Inflammatory macrophage treated with lipopolysaccharide for 4 hours (primary cell): ENCODE measurements around the gene KCNJ18.
"Not testable (repeated sequence)": the region's sequence is repeated elsewhere in the genome, so short reads cannot be mapped to it uniquely, and the experiment has no call there.

ENCODE experiments used
- DNase-seq: peaks from one replicate; pipeline ENCODE4 v3.0.0-alpha.2; 2020

The KCNJ18 gene

GRCh38 chr17:21691883-21692703, at the start of gene KCNJ18:
Gene KCNJ18, plus strand, starts transcription at chr17:21692523. Its CDS starts 10,264 bp downstream, at chr17:21702787.
- not testable (repeated sequence) for DNase-seq

DNA sequence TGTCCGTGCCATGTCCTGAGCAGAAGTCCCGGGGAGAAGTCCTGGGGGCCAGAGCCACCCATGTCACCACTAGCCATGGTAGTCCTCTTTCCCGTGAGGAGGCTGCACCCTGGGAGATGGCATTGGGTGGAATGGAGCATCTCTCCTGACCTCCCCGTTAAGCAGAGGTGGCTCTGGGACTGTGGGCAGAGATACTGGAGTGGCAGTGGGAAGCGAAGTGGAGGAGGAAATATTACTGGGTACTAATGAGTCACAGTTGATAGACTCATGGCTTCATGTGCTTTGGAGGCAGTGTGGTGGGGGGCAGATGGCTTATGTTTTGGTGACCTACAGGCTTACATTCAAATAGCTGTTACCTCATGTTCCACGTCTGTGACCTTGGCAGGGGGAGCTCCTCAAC, 44.2 kb upstream of the KCNJ18 start:
- DNase-seq: not testable (repeated sequence)

- not testable (repeated sequence) for DNase-seq
Measured at GRCh38 chr17:21650043-21650442, 42.3 kb upstream of the KCNJ18 start.

- not testable (repeated sequence) for DNase-seq
Measured at GRCh38 chr17:21652049-21652448, 40.3 kb upstream of the KCNJ18 start.

GRCh38 chr17:21653211-21653610, 39.1 kb upstream of the KCNJ18 start:
- not testable (repeated sequence) for DNase-seq

DNA sequence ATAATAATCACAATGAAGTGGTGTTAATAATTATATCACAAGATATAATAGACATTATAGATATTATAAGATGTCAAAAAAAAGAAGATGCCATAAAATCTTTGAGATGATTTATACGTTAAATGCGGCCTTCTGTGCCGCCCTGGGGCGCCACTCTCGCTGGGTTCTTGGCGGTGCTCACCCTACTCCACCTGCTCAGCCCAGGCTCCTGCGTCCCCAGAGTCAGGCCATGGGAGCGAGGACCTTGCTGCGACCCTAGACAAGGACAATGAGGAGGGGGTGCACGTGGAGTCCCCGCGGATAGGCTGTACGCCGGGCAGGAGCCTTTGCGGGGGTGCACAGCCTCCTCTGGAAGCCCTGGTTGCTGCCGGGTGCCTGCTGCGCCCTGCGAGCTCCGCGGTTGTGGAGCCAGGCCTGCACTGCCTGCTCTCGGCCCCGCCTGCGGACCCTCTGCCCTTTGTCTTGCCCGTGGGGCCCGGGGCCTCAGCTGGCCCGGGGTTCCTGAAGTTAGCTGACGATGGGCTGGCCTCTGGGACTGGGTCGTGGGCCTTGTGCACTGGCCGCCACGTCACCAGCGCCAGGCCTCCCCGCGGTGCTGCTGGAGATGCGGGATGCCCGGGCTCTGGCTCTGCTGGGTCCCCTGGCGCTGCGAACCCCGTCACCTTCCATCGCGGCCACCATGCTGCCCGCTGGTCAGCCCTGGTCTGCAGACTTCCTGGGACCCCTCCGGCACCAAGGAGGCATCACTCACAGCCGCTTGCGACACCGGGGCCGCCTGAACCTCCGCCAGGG, 35.6 kb upstream of the KCNJ18 start:
- not testable (repeated sequence) for DNase-seq

GRCh38 chr17:21659635-21660034, 32.7 kb upstream of the KCNJ18 start:
- DNase-seq: not testable (repeated sequence)

DNA sequence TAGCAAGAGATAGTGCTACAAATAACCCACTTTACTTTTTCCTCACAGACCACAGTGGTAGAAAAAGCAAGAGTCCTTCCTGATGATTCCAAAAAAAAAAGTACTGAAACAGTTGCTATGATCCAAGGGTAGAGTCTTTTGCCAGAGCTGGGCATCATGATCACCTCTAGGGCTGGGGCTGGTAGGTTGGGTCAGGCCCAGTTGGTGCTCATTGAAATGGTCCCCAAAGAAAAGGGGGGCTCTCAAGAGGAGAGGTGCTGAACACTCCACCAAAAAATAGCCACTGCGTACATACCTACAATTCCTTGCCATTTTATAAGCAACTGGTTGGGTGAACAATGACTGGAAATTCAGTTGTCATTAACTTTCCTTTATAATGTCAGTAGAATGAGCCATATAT, 30.9 kb upstream of the KCNJ18 start:
- DNase-seq: not testable (repeated sequence)

- not testable (repeated sequence) for DNase-seq
Measured at GRCh38 chr17:21663166-21663565, 29.2 kb upstream of the KCNJ18 start.

DNA sequence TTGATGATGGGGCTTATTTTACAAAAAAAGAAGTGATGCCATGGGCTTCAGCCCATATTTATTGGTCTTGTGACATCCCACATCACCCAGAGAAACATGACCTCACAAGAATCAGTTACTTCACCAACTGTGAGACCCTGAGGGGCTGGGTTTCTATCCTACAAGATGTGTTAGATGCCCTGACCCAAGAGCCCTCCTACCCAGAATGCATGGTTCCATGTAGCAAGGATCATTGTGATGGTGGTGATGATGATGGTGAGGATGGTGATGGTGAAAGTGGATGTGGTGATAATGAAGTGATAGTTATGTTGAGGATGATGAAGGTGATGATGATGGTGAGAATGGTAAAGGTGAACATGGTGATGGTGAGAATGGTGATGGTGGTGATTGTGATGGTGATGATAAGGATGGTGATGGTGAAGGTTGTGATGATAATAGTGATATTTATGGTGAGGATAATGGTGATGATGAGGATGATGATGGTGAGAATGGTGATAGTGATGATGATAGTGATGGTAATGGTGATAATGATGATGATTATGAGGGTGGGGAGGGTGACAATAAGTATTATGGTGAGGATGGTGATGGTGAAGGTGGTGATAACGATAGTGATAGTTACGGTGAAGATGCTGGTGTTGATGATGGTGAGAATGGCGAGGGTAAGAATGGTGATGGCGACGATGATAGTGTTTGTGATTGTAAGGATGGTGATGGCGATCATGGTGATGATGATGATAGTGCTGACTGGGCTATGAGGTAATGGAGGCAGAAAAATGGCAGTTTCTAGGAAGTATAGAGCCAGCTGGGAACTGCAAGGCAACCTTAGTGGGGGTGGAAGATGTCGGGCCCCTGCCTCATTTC, 28.5 kb upstream of the KCNJ18 start:
- not testable (repeated sequence) for DNase-seq

- not testable (repeated sequence) for DNase-seq
Measured at GRCh38 chr17:21665171-21665570, 27.2 kb upstream of the KCNJ18 start.

DNA sequence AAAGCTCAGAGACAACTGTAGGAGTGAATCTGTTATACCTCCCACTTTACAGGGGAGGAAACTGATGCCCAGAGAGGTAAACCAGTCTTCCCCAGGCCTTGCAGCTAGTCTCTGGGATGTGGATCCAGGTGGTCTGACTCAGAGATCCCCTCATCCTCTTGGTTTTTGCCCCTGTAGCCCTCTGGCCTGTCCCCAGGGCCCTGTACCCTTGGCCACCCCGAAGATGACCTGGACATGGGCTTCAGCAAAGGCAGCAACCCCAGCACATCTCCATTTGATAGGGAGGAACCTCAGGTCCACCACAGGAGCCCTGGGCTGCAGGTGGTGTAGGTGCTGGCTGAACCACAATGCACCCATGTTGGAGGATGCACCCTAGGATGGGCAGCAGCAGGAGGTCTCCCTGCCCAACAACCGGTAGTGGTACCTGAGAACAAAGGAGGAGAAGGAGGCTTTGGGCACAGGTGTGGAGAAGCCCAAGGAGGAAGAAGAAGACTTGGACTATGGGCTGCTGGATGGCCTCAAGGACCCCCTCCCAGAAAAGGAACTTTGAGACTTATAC, 26.3 kb upstream of the KCNJ18 start:
- DNase-seq: not testable (repeated sequence)

DNA sequence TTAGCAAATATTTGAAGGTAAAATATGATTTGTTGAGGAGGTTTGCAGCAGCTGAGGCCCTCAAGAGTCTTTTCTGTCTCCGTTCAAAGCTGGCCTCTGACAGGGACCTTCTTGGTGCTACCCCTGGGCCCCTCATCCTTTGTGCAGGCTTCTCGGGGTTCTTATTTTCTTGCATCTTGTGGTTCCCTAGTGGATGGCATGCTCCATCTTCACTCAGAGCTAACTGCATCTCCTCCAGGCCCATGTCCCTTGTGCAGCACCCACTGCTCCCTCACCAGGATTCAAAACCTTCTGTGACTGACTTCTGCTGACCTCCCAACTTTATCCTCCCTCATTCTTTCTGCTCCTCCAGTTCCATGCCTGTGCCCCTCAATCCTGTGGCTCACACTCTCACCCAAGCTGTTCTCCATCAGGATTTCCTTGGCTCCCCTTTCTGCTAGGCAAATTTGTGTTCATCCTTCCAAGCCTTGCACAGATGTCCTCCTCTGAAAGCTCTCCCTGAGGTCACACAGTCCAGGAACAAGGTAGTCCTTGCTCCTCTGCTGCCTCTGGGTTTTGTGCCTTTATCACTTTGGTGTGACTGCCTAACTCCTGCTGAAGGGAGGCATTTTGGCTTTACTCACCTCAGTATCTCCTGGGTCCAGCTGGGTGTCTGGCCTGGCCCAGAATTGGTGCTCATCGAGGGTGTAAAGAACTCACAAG, 25.5 kb upstream of the KCNJ18 start:
- not testable (repeated sequence) for DNase-seq

DNA sequence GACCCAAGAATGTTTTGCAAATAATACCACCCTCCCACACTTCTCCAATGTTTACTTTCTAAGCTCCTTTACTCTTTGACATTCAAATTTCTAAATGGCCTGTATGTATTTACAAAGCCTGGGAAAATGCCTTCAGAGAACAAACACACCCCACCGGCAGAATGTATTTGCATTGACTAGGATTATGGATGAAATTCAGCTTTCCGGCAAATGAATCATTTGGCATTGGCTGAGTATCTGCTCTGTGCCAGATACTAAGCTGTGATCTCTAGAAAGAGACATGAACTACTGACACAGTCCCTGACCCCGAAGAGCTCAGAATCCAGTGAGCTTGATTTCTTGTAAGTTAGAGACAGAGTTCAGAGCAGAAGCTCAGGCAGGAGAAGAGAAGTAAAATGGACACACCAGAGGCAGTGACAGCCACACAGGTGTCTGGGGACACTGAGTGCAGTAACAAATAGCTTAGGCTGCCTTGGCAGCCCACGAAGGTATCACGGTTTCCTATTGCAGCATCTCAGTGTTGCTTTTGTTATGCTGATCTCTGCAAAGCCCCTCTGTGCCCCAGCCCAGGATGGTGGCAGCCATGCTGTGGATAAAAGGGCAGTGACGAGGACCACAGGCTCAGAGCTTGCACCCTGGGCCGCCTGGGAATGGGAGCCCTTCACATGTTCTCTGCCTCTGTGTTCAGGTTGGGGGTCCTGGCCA, 24.8 kb upstream of the KCNJ18 start:
- not testable (repeated sequence) for DNase-seq

- DNase-seq: not testable (repeated sequence)
Measured at GRCh38 chr17:21668118-21668488, 24.2 kb upstream of the KCNJ18 start.

DNA sequence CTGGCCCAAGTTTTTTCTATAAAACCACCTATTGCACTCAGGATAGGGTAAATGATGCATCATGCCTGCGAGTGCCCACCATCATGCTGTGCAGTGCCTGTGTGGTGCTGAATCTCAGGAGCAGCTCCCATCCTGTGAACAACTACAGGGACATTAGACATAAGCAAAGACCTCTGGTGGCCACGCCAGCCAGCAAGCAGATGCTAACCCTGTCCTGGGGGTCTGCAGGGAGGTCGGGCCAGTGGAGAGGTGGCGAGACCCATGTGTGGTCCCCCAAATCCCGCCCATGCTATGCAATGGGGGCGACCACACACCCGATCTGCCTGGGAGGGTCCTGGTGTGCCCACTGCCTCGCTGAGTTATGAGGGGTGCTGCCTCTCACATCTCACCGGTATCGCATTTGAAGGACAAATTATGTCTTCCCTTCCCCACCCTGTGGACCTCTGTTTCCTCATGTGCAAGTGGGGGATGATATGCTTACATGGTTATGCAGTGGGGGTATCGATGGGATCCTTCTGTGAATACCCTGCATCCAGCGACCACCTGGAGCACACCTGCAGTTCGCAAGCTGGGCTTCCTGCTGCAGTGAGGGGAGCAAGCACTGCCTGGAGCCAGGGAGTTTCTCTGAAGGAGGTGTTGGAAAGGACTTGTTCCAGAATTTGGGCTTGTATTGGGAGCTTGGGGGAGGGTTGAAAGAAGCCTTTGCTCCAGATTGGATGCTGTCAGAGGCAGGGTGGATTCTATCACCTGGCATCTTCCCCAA, 23.4 kb upstream of the KCNJ18 start:
- DNase-seq: not testable (repeated sequence)

DNA sequence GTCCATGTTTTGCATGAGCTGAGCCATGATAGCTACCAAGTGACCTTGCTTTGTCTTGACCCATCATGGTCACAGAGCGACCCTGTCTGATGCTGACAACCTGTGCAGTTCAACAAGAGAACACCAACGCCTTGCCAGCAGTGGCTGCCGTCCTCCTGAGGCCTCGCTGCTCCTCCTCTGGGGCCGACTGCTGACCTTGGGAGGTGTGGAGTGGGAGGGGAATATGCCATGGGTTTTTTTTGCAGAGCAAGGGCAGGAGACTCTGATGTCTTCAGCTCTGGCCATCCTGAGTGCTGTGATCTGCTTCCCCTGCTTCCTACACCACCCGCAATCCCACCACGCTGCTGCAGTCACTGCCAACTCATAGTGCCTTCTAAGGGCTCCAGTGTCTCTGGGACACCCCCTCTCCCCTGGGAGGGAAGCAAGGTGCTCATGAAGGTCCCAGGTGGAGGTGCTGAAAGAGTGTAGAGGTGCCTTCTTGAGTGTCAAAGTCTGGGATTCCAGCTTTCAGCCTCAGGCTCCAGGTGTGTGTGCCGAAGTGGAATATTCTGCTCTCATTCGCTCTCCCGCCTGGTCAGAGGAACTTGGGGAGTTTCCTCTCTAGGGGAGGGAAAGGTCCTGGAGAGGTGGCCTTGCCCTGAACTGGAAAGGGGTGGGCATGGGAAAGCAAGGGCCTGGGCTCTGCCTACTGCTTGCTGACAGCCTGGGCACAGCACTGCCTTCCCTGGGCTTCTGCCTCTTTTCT, 22.5 kb upstream of the KCNJ18 start:
- not testable (repeated sequence) for DNase-seq

GRCh38 chr17:21670361-21671155, 21.8 kb upstream of the KCNJ18 start:
- not testable (repeated sequence) for DNase-seq

DNA sequence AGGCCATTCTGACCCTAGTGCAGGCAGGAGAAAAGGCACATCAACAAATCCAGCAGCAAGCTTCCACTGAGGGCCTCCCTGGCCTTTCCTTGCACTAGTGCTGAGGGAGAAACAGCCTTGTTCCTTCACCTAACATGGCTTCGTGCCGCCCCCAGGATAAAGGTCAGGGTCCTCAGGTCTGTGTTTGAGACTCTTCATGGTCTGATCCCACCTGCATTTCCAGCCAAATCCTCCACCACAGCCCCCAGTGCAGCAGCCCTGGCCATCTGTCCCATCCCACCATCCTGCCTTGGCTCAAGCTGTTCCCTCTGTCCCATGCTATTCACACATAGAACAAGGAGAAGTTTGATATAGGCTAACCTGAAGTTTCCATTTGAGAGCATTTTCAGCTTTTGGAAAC, 20.9 kb upstream of the KCNJ18 start:
- DNase-seq: not testable (repeated sequence)
